Tibial nerve (tissue), 4 donors: ENCODE data around the gene INTS11.

Experiments used
- EP300 ChIP-seq, 2 donors: sonication (generic); formaldehyde crosslinking; IDR thresholded peaks; one replicate each; pipeline ENCODE4 v1.6.1; 2017; ENCODE audit warnings: antibody characterized with exemption in 2 of 2, mild to moderate bottlenecking in 1 of 2
- POLR2A ChIP-seq, 2 donors: fragments of 450-650 bp; IDR thresholded peaks; one replicate each; pipeline ENCODE4 v1.6.1; 2017; ENCODE audit warnings: antibody characterized with exemption in 2 of 2, mild to moderate bottlenecking in 2 of 2, moderate library complexity in 2 of 2
- TF ChIP-seq, protein P1 (sequence below), 5 experiments: fragments of 200-600 bp in 3 of 5; fragments of 450-650 bp in 2 of 5; sonication (generic) in 3 of 5; IDR thresholded peaks; one replicate each; pipeline ENCODE4 v1.5.1; 2016 to 2019; ENCODE audit warnings: antibody characterized with exemption in 5 of 5, mild to moderate bottlenecking in 3 of 5, moderate library complexity in 2 of 5

GRCh38 chr1:1262071-1262470 lies 62.4 kb downstream of the INTS11 start:
- TF ChIP-seq, protein P1, sequence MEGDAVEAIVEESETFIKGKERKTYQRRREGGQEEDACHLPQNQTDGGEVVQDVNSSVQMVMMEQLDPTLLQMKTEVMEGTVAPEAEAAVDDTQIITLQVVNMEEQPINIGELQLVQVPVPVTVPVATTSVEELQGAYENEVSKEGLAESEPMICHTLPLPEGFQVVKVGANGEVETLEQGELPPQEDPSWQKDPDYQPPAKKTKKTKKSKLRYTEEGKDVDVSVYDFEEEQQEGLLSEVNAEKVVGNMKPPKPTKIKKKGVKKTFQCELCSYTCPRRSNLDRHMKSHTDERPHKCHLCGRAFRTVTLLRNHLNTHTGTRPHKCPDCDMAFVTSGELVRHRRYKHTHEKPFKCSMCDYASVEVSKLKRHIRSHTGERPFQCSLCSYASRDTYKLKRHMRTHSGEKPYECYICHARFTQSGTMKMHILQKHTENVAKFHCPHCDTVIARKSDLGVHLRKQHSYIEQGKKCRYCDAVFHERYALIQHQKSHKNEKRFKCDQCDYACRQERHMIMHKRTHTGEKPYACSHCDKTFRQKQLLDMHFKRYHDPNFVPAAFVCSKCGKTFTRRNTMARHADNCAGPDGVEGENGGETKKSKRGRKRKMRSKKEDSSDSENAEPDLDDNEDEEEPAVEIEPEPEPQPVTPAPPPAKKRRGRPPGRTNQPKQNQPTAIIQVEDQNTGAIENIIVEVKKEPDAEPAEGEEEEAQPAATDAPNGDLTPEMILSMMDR (IDR thresholded peaks at IDR 0.05) = no peak
- TF ChIP-seq EP300 (IDR thresholded peaks at IDR 0.05) (no peak), POLR2A (IDR thresholded peaks at IDR 0.05) (no peak)
